HepG2 (cell line): Measurements from ENCODE around the gene COQ8A.

Experiments
- ATF7 ChIP-seq, 2 experiments: fragments of 450-650 bp in 1 of 2; sonication (generic) in 1 of 2; formaldehyde crosslinking in 1 of 2; IDR thresholded peaks; 2 replicates each; pipeline versions ENCODE4 v1.4.0 to v1.6.1; 2016 to 2020; ENCODE audit warnings: antibody characterized with exemption in 1 of 2, mild to moderate bottlenecking in 1 of 2, missing genetic modification reagents in 1 of 2
- CCAR2 ChIP-seq: fragments of 200-400 bp; formaldehyde crosslinking; optimal IDR thresholded peaks from 2 replicates; pipeline ENCODE3; 2018; ENCODE audit warnings: low read depth, mild to moderate bottlenecking, low read length, moderate library complexity
- CEBPB ChIP-seq: IDR thresholded peaks from 2 replicates; pipeline ENCODE4 v1.6.1; 2011; ENCODE audit warnings: low read depth, low read length, improper control_type of control experiment, borderline replicate concordance
- CTCF ChIP-seq: sonication (generic); formaldehyde crosslinking; IDR thresholded peaks from 2 replicates; pipeline ENCODE4 v1.5.0; 2020; ENCODE audit warnings: mild to moderate bottlenecking, missing genetic modification reagents, moderate library complexity
- EHMT2 ChIP-seq: fragments of 200-600 bp; sonication (generic); IDR thresholded peaks from 2 replicates; pipeline ENCODE4 v1.7.0; 2017; ENCODE audit warnings: antibody characterized with exemption, low read depth, low read length, borderline replicate concordance
- FOXP4 ChIP-seq: sonication (generic); formaldehyde crosslinking; IDR thresholded peaks from 2 replicates; pipeline ENCODE4 v1.4.0; 2020; ENCODE audit warnings: missing genetic modification reagents
- GATAD2A ChIP-seq: IDR thresholded peaks from 2 replicates; pipeline ENCODE4 v1.6.1; 2016
- KLF11 ChIP-seq: IDR thresholded peaks from 2 replicates; pipeline ENCODE4 v1.6.1; 2016; ENCODE audit warnings: missing compliant biosample characterization
- MTA3 ChIP-seq: sonication (generic); formaldehyde crosslinking; IDR thresholded peaks from 2 replicates; pipeline ENCODE4 v1.4.0; 2020; ENCODE audit warnings: missing genetic modification reagents
- POLR2AphosphoS5 ChIP-seq: IDR thresholded peaks from 2 replicates; pipeline ENCODE4 v1.6.1; 2012; ENCODE audit warnings: low read depth, low read length
- ZNF563 ChIP-seq: sonication (generic); formaldehyde crosslinking; IDR thresholded peaks from 2 replicates; pipeline ENCODE4 v1.8.0; 2022; ENCODE audit warnings: mild to moderate bottlenecking, moderate library complexity, missing genetic modification reagents
- ZNF589 ChIP-seq: sonication (generic); formaldehyde crosslinking; conservative IDR thresholded peaks from 2 replicates; pipeline ENCODE4 v1.8.0; 2022; ENCODE audit warnings: mild to moderate bottlenecking, moderate library complexity, missing genetic modification reagents

- TF ChIP-seq KLF11 (CRISPR knock-in tag) (no peak), MTA3 (no peak), CCAR2 (no peak), ATF7 (IDR thresholded peaks at IDR 0.05) (no peak), ATF7 (CRISPR knock-in tag; IDR thresholded peaks at IDR 0.05) (no peak), GATAD2A (no peak), EHMT2 (no peak), CTCF (CRISPR knock-in tag) (no peak), CEBPB (no peak), ZNF589 (no peak), FOXP4 (CRISPR knock-in tag) (no peak), ZNF563 (CRISPR knock-in tag) (no peak), POLR2AphosphoS5 (no peak)
These were observed 48.7 kb upstream of the COQ8A start for GRCh38 chr1:226891346-226891745.
